IPS DF 19.7 (cell line): Measurements from ENCODE around the gene BAIAP2.

ENCODE experiments used
- DNase-seq: peaks from one replicate; pipeline ENCODE4 v3.0.0-alpha.2; 2013; ENCODE audit warnings: low read depth, low spot score

BAIAP2 gene

GRCh38 chr17:81124377-81124776 lies 89.4 kb downstream of the BAIAP2 start:
- DNase-seq: no peak

- DNase-seq: no peak
Observed at GRCh38 chr17:81125573-81126081, 90.7 kb downstream of the BAIAP2 start.

GRCh38 chr17:81126281-81127132 lies 91.6 kb downstream of the BAIAP2 start:
- no peak for DNase-seq

- DNase-seq: no peak
Observed at GRCh38 chr17:81127133-81127455, 92.1 kb downstream of the BAIAP2 start.

GRCh38 chr17:81127526-81128177 lies 92.7 kb downstream of the BAIAP2 start:
- DNase-seq: no peak

GRCh38 chr17:81128338-81128737 lies 93.4 kb downstream of the BAIAP2 start:
- no peak for DNase-seq

GRCh38 chr17:81128774-81129173 lies 93.8 kb downstream of the BAIAP2 start:
- no peak for DNase-seq

GRCh38 chr17:81129289-81129688 lies 94.3 kb downstream of the BAIAP2 start:
- DNase-seq: no peak

GRCh38 chr17:81129711-81130367 lies 94.9 kb downstream of the BAIAP2 start:
- no peak for DNase-seq

GRCh38 chr17:81130385-81131361 lies 95.7 kb downstream of the BAIAP2 start:
- DNase-seq: no peak

GRCh38 chr17:81131486-81132196 lies 96.7 kb downstream of the BAIAP2 start:
- no peak for DNase-seq

- DNase-seq: no peak
Observed at GRCh38 chr17:81132197-81132540, 97.2 kb downstream of the BAIAP2 start.

GRCh38 chr17:81132770-81133723 lies 98.1 kb downstream of the BAIAP2 start:
- DNase-seq: no peak

- DNase-seq: no peak
Observed at GRCh38 chr17:81134064-81134781, 99.3 kb downstream of the BAIAP2 start.

GRCh38 chr17:81135505-81136278 lies 100.7 kb downstream of the BAIAP2 start:
- no peak for DNase-seq

- no peak for DNase-seq
Observed at GRCh38 chr17:81136366-81136765, 101.4 kb downstream of the BAIAP2 start.

- DNase-seq: no peak
Observed at GRCh38 chr17:81137248-81137647, 102.3 kb downstream of the BAIAP2 start.

- DNase-seq: no peak
Observed at GRCh38 chr17:81138083-81138482, 103.1 kb downstream of the BAIAP2 start.
